Measurements from ENCODE around the gene ZNF837.
"Not testable (repeated sequence)": the region's sequence is repeated elsewhere in the genome, so short reads cannot be mapped to it uniquely, and the experiment has no call there.

ZNF837 gene

GRCh38 chr19:58380662-58381459 is at the start of gene ZNF837:
Gene ZNF837 (minus strand): TSS chr19:58381030. CDS start chr19:58369332, 11,698 bp downstream.
- peak; percentile 100 for DNase-seq

GRCh38 chr19:58429745-58430144 is 48.9 kb upstream of the ZNF837 start:
- no peak for DNase-seq

GRCh38 chr19:58428617-58429016 is 47.8 kb upstream of the ZNF837 start:
- DNase-seq: no peak

- no peak for DNase-seq
These were observed 36.2 kb upstream of the ZNF837 start for GRCh38 chr19:58417071-58417470.

GRCh38 chr19:58416604-58417003 is 35.8 kb upstream of the ZNF837 start:
- no peak for DNase-seq

- DNase-seq: peak; percentile 53
These were observed 28.4 kb upstream of the ZNF837 start for GRCh38 chr19:58409010-58409790.

- peak; percentile 93 for DNase-seq
These were observed 27.6 kb upstream of the ZNF837 start, which contains the start of gene ZNF584 for GRCh38 chr19:58408152-58409009. Gene ZNF584 (plus strand): TSS chr19:58408649. CDS start chr19:58409148, 499 bp downstream.

- DNase-seq: no peak
These were observed 26.9 kb upstream of the ZNF837 start for GRCh38 chr19:58407658-58408151.

GRCh38 chr19:58406818-58407657 is 26.2 kb upstream of the ZNF837 start:
- DNase-seq: no peak

- DNase-seq: not testable (repeated sequence)
These were observed 23.2 kb upstream of the ZNF837 start for GRCh38 chr19:58403920-58404478.

GRCh38 chr19:58401840-58402421 is 21.1 kb upstream of the ZNF837 start:
- no peak for DNase-seq

- DNase-seq: peak; percentile 99
These were observed 20.3 kb upstream of the ZNF837 start for GRCh38 chr19:58400916-58401839.

- no peak for DNase-seq
These were observed 19.6 kb upstream of the ZNF837 start for GRCh38 chr19:58400316-58400915.

GRCh38 chr19:58399903-58400302 is 19.1 kb upstream of the ZNF837 start:
- DNase-seq: no peak

- no peak for DNase-seq
These were observed 17.7 kb upstream of the ZNF837 start for GRCh38 chr19:58398545-58398944.

GRCh38 chr19:58398087-58398486 is 17.3 kb upstream of the ZNF837 start:
- no peak for DNase-seq

GRCh38 chr19:58397533-58398037 is 16.8 kb upstream of the ZNF837 start:
- no peak for DNase-seq

GRCh38 chr19:58396691-58397532 is 16.1 kb upstream of the ZNF837 start:
- DNase-seq: no peak

Measured in EL (cell line).